Subcutaneous adipose tissue (tissue), 4 donors: Measurements from ENCODE around the gene BCOR. TPM values are rescaled to one million over a fixed set of nuclear protein-coding genes. Genes with fewer than 3 reads are reported as not detected.

ENCODE experiments used
- CTCF ChIP-seq: fragments of 450-650 bp; IDR thresholded peaks from one replicate; pipeline ENCODE4 v1.5.1; 2016; ENCODE audit warnings: low read depth, mild to moderate bottlenecking, control low read depth, antibody characterized with exemption, moderate library complexity
- total RNA-seq, 4 donors: library from RNA; depleted of rRNA; stranded (reverse); fragments of >200 nt; gene quantifications; one replicate each; pipeline ENCODE4 v1.1.0, GENCODE V29; 2016

BCOR gene
- total RNA-seq, 4 donors from 2014 or later = 9.3 to 17.1 (median 9.5) TPM

GRCh38 chrX:40090961-40091360 is 6.8 kb downstream of the BCOR start:
- TF ChIP-seq CTCF = no peak

GRCh38 chrX:40090050-40090804 is 7.5 kb downstream of the BCOR start:
- TF ChIP-seq CTCF = no peak

- no peak for TF ChIP-seq CTCF
Observed at GRCh38 chrX:40088803-40089540, 8.8 kb downstream of the BCOR start.

- no peak for TF ChIP-seq CTCF
Observed at GRCh38 chrX:40088299-40088625, 9.5 kb downstream of the BCOR start.

GRCh38 chrX:40087425-40088298 is 10.1 kb downstream of the BCOR start:
- TF ChIP-seq CTCF = no peak

GRCh38 chrX:40086569-40087335 is 11.0 kb downstream of the BCOR start:
- no peak for TF ChIP-seq CTCF
